ENCODE measurements around the gene ATE1. TPM values are rescaled to one million over a fixed set of nuclear protein-coding genes. Genes with fewer than 3 reads are reported as not detected.

The ATE1 gene
- total RNA-seq, 2 experiments from 2014 or later, result 13.6 to 17.5 TPM

DNA sequence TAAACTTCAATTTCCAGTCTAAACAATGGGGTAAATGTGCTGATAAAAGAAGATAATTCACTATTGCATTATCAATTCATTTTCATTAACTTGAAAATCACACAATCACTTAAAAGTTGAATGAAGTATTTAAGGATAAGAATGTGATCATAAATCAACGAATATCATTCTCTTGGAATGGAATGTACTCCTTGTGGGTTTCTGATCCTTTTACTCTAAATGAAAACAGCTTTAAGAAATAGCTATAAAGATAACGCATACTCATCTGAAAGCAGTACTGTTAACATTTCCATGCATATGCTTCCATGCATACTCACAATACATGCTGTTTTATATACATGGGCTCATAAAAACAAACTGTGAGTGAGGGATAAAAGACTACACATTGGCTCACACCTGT is 108.8 kb downstream of the ATE1 start:
- Mint-ChIP-seq H3K4me3 (no peak overlapping the region), H3K4me1 (ENCODE audit: low read depth) (no peaks in the 10 kb centered on the region), H3K9me3 (no peaks in the 10 kb centered on the region), H3K27me3 (ENCODE audit: low read depth) (no peaks in the 10 kb centered on the region), H3K36me3 (ENCODE audit: low read depth) (peaks cover 4% of the 10 kb centered on the region), H3K27ac (no peak overlapping the region)
- intact Hi-C loops (cut with micrococcal nuclease), result no loop called here
- no peak for DNase-seq
- CTCF ChIA-PET, result no interaction called here

- Mint-ChIP-seq H3K9me3 (no peaks in the 10 kb centered on the region), H3K36me3 (ENCODE audit: low read depth) (peaks cover 4% of the 10 kb centered on the region), H3K4me1 (ENCODE audit: low read depth) (no peaks in the 10 kb centered on the region), H3K4me3 (no peak overlapping the region), H3K27ac (no peak overlapping the region), H3K27me3 (ENCODE audit: low read depth) (no peaks in the 10 kb centered on the region)
- DNase-seq, result no peak
- intact Hi-C loops (cut with micrococcal nuclease), result no loop called here
- CTCF ChIA-PET, result interaction anchor here (0.7 kb wide), 1 partner anchor 578 kb away, joined by 3 read pairs; no protein-coding TSS in a partner anchor
Measured at GRCh38 chr10:121818599-121818998, 109.2 kb downstream of the ATE1 start.

GRCh38 chr10:121816197-121816596 is 111.6 kb downstream of the ATE1 start:
- Mint-ChIP-seq H3K9me3 (no peaks in the 10 kb centered on the region), H3K27ac (no peak overlapping the region), H3K4me1 (ENCODE audit: low read depth) (no peaks in the 10 kb centered on the region), H3K27me3 (ENCODE audit: low read depth) (no peaks in the 10 kb centered on the region), H3K4me3 (no peak overlapping the region), H3K36me3 (ENCODE audit: low read depth) (peaks cover 4% of the 10 kb centered on the region)
- intact Hi-C loops (cut with micrococcal nuclease), result no loop called here
- CTCF ChIA-PET, result no interaction called here
- no peak for DNase-seq

GRCh38 chr10:121813857-121814256 is 114.0 kb downstream of the ATE1 start:
- no peaks in the 10 kb centered on the region for H3K9me3 Mint-ChIP-seq
- H3K4me3 Mint-ChIP-seq, result no peak overlapping the region
- CTCF ChIA-PET, result no interaction called here

DNA sequence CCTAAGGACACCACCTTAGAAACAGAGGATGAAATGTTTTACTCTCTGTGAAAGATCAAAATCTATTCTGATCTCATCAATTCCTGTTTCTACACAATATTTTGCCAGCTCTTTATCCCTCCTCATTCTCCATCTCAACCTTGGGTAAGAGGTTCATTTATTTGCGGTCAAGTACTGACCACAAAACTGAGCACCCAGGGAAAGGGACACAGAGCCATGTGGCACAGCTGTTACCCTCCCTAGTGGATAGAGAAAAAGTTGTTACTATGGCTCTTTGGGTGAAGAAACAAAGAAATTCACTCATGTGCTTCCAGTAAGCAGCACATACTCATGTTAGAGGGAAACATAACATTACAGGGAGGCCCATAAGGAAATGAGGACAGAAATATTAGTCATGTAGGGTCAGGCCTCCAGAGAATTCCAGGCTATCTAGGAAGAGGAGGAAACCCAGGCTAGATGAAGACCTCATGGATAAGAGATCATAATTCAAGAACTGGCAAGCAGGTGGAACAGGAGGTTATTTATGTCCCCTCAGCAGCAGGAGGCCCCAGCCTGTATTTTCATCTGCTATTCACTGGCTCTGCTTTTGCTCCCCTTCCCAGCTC is 114.5 kb downstream of the ATE1 start:
- intact Hi-C loops (cut with micrococcal nuclease), result no loop called here
- CTCF ChIA-PET, result no interaction called here

More at GRCh38 chr10:121813857-121814256, 114.0 kb downstream of the ATE1 start:
- DNase-seq, result no peak
- H3K36me3 Mint-ChIP-seq (ENCODE audit: low read depth), result peaks cover 7% of the 10 kb centered on the region
- H3K4me1 Mint-ChIP-seq (ENCODE audit: low read depth), result no peaks in the 10 kb centered on the region
- H3K27me3 Mint-ChIP-seq (ENCODE audit: low read depth), result no peaks in the 10 kb centered on the region
- no peak overlapping the region for H3K27ac Mint-ChIP-seq
- intact Hi-C loops (cut with micrococcal nuclease), result no loop called here

GRCh38 chr10:121812031-121812430 is 115.8 kb downstream of the ATE1 start:
- CTCF ChIA-PET, result no interaction called here
- H3K27ac Mint-ChIP-seq, result no peak overlapping the region

More for the DNA sequence above, 114.5 kb downstream of the ATE1 start:
- no peak overlapping the region for H3K27ac Mint-ChIP-seq
- no peaks in the 10 kb centered on the region for H3K9me3 Mint-ChIP-seq
- H3K36me3 Mint-ChIP-seq (ENCODE audit: low read depth), result peaks cover 7% of the 10 kb centered on the region
- H3K4me3 Mint-ChIP-seq, result no peak overlapping the region
- no peak for DNase-seq
- H3K27me3 Mint-ChIP-seq (ENCODE audit: low read depth), result no peaks in the 10 kb centered on the region
- H3K4me1 Mint-ChIP-seq (ENCODE audit: low read depth), result no peaks in the 10 kb centered on the region

GRCh38 chr10:121811386-121811785 is 116.4 kb downstream of the ATE1 start:
- intact Hi-C loops (cut with micrococcal nuclease), result no loop called here
- CTCF ChIA-PET, result no interaction called here
- Mint-ChIP-seq H3K36me3 (ENCODE audit: low read depth) (peaks cover 6% of the 10 kb centered on the region), H3K27ac (no peak overlapping the region), H3K9me3 (no peaks in the 10 kb centered on the region), H3K4me1 (ENCODE audit: low read depth) (no peaks in the 10 kb centered on the region), H3K4me3 (no peak overlapping the region), H3K27me3 (ENCODE audit: low read depth) (no peaks in the 10 kb centered on the region)
- DNase-seq, result no peak

More at GRCh38 chr10:121812031-121812430, 115.8 kb downstream of the ATE1 start:
- H3K4me3 Mint-ChIP-seq, result no peak overlapping the region
- H3K4me1 Mint-ChIP-seq (ENCODE audit: low read depth), result no peaks in the 10 kb centered on the region
- intact Hi-C loops (cut with micrococcal nuclease), result no loop called here
- no peak for DNase-seq
- H3K9me3 Mint-ChIP-seq, result no peaks in the 10 kb centered on the region
- H3K36me3 Mint-ChIP-seq (ENCODE audit: low read depth), result peaks cover 7% of the 10 kb centered on the region
- no peaks in the 10 kb centered on the region for H3K27me3 Mint-ChIP-seq (ENCODE audit: low read depth)

DNA sequence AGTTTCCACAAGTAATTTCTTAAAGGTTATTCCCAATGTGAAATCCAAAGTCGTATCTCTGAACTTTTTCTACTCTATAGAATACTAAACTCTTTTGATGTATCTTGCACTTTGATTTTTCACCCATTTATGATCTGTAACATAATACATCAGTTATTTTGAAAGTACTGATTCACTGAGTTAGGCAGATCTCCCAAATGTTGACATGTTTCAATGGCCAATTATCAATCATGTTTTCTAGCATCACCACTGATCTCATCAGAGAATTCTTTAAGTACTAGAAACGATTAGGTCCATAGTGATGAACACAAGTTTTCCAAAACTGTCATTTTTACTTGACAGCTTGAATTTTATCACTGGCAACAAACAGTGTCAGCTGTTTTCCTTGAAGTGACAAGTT is 119.0 kb downstream of the ATE1 start:
- Mint-ChIP-seq H3K36me3 (ENCODE audit: low read depth) (peaks cover 3% of the 10 kb centered on the region), H3K4me3 (no peak overlapping the region), H3K27me3 (ENCODE audit: low read depth) (no peaks in the 10 kb centered on the region), H3K27ac (no peak overlapping the region), H3K4me1 (ENCODE audit: low read depth) (no peaks in the 10 kb centered on the region), H3K9me3 (no peaks in the 10 kb centered on the region)
- intact Hi-C loops (cut with micrococcal nuclease), result no loop called here
- no peak for DNase-seq
- CTCF ChIA-PET, result no interaction called here

DNA sequence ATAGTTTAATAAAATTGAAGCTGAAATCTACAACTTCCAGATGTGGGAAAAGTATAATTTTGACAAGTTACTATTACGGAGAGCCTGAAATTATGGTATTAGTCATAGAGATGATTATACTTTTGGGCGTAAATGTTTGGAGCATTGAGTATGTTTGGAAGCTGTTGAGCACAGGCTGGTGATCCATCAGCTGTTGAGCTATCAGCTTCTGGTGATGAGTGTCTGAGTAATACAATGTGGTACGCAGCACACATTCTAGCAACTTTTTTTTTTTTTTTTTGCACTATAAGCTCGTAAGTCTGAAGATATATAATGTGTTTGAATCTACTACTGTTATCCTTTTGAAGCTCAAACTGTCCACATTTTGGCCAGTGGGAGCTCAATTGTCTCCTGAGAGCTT is 123.4 kb downstream of the ATE1 start:
- H3K4me3 Mint-ChIP-seq, result no peak overlapping the region
- DNase-seq, result no peak
- no peaks in the 10 kb centered on the region for H3K27me3 Mint-ChIP-seq (ENCODE audit: low read depth)
- peaks cover 4% of the 10 kb centered on the region for H3K36me3 Mint-ChIP-seq (ENCODE audit: low read depth)
- intact Hi-C loops (cut with micrococcal nuclease), result no loop called here
- H3K27ac Mint-ChIP-seq, result no peak overlapping the region
- CTCF ChIA-PET, result interaction anchor here (0.6 to 1.4 kb wide), 3 partner anchors 13 to 97 kb away, joined by 4 to 5 read pairs (median 4); no protein-coding TSS in a partner anchor
- H3K4me1 Mint-ChIP-seq (ENCODE audit: low read depth), result no peaks in the 10 kb centered on the region
- H3K9me3 Mint-ChIP-seq, result no peaks in the 10 kb centered on the region

DNA sequence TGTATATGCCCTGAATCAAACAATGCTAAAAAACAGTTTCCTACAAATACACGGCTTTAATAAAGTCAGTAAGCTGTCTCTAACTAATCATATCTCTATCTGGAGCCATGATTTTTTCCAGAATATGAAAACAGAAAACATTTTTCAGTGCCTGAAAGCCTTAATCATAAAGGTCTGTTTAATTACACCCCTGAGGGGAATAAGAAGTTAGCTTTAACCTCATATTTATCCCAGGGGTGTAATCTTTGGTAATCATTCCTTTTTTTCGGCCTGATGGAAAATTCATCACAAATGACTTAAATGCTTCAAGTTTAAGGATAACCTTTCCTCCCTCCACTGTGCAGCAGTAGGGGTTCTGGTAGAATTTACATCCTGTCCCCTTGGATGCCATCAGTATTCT is 124.2 kb downstream of the ATE1 start:
- Mint-ChIP-seq H3K4me1 (ENCODE audit: low read depth) (no peaks in the 10 kb centered on the region), H3K27me3 (ENCODE audit: low read depth) (no peaks in the 10 kb centered on the region), H3K36me3 (ENCODE audit: low read depth) (peaks cover 8% of the 10 kb centered on the region), H3K27ac (no peak overlapping the region), H3K9me3 (no peaks in the 10 kb centered on the region), H3K4me3 (no peak overlapping the region)
- CTCF ChIA-PET, result interaction anchor here (1.4 kb wide), 1 partner anchor 20 kb away, joined by 4 read pairs; no protein-coding TSS in a partner anchor
- DNase-seq, result no peak
- intact Hi-C loops (cut with micrococcal nuclease), result no loop called here

DNA sequence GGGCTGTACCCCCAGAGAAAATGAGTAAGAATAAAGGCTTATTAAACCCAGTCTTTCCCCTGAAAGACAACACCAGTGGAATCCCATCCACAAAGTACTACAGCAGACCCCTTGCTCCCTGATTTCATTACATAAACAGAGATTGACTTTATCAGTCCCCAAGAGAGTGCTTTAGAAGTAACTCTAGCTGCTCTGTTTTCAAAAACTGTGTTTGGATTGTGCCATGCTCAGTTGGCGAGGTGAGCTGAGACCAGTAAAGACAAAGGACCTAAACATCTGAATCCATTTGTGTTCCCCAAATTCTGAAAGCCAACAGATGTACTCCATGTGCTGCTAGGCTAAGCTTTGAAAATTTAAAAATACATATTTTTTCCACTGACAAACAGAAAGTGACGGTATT is 127.0 kb downstream of the ATE1 start:
- H3K27ac Mint-ChIP-seq, result no peak overlapping the region
- CTCF ChIA-PET, result no interaction called here
- no peak for DNase-seq
- H3K27me3 Mint-ChIP-seq (ENCODE audit: low read depth), result no peaks in the 10 kb centered on the region
- no peaks in the 10 kb centered on the region for H3K9me3 Mint-ChIP-seq
- intact Hi-C loops (cut with micrococcal nuclease), result no loop called here
- peaks cover 13% of the 10 kb centered on the region for H3K36me3 Mint-ChIP-seq (ENCODE audit: low read depth)
- no peak overlapping the region for H3K4me3 Mint-ChIP-seq
- no peaks in the 10 kb centered on the region for H3K4me1 Mint-ChIP-seq (ENCODE audit: low read depth)

GRCh38 chr10:121800146-121800545 is 127.7 kb downstream of the ATE1 start:
- H3K27ac Mint-ChIP-seq, result no peak overlapping the region
- H3K4me3 Mint-ChIP-seq, result no peak overlapping the region
- CTCF ChIA-PET, result no interaction called here
- no peaks in the 10 kb centered on the region for H3K4me1 Mint-ChIP-seq (ENCODE audit: low read depth)
- DNase-seq, result no peak
- intact Hi-C loops (cut with micrococcal nuclease), result no loop called here
- H3K27me3 Mint-ChIP-seq (ENCODE audit: low read depth), result no peaks in the 10 kb centered on the region
- H3K36me3 Mint-ChIP-seq (ENCODE audit: low read depth), result peaks cover 13% of the 10 kb centered on the region
- no peaks in the 10 kb centered on the region for H3K9me3 Mint-ChIP-seq

DNA sequence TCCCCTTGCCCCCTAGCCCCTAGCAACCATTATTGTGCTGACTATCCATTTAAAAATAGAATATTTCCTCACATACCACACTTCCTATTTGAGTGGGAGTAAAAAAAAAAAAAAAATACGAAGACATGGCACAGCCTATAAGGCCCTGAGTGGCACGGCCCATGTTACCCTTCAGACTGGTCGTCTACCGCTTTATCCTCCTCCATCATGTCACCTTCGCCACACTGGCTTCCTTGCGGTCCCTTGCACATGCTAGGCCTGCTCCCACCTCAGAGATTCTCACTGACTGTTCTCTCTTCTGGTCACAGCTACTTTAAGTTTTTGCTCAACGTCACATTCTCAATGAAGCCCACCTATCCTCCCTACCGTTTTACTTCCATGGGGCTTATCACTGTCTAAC is 130.3 kb downstream of the ATE1 start:
- Mint-ChIP-seq H3K27ac (no peak overlapping the region), H3K4me1 (ENCODE audit: low read depth) (no peaks in the 10 kb centered on the region), H3K9me3 (no peaks in the 10 kb centered on the region), H3K4me3 (no peak overlapping the region), H3K27me3 (ENCODE audit: low read depth) (no peaks in the 10 kb centered on the region), H3K36me3 (ENCODE audit: low read depth) (peaks cover 10% of the 10 kb centered on the region)
- CTCF ChIA-PET, result no interaction called here
- intact Hi-C loops (cut with micrococcal nuclease), result no loop called here
- DNase-seq, result no peak
